GM18867 (cell line): Measurements from ENCODE around the gene PPP3CA.
"Not testable (repeated sequence)": the region's sequence is repeated elsewhere in the genome, so short reads cannot be mapped to it uniquely, and the experiment has no call there.

Source experiments
- ATAC-seq: cut with Tn5 transposase; IDR thresholded peaks from one replicate; pipeline ENCODE4 v1.9.1; 2021; ENCODE audit warnings: mild to moderate bottlenecking, moderate library complexity; ENCODE audit not compliant: unreplicated experiment

PPP3CA gene

GRCh38 chr4:101114936-101115372 lies 232.4 kb downstream of the PPP3CA start:
- ATAC-seq = no peak

- ATAC-seq = no peak
These were observed 242.8 kb downstream of the PPP3CA start for GRCh38 chr4:101104312-101105052.

GRCh38 chr4:101103381-101104142 lies 243.8 kb downstream of the PPP3CA start:
- ATAC-seq = peak; percentile 83

- no peak for ATAC-seq
These were observed 245.1 kb downstream of the PPP3CA start for GRCh38 chr4:101102114-101102742.

GRCh38 chr4:101101072-101101471 lies 246.3 kb downstream of the PPP3CA start:
- ATAC-seq = no peak

- ATAC-seq = no peak
These were observed 248.5 kb downstream of the PPP3CA start for GRCh38 chr4:101098666-101099400.

GRCh38 chr4:101092609-101093008 lies 254.7 kb downstream of the PPP3CA start:
- not testable (repeated sequence) for ATAC-seq

- no peak for ATAC-seq
These were observed 258.2 kb downstream of the PPP3CA start for GRCh38 chr4:101089168-101089567.

- ATAC-seq = no peak
These were observed 260.3 kb downstream of the PPP3CA start for GRCh38 chr4:101086801-101087586.

GRCh38 chr4:101083131-101083530 lies 264.2 kb downstream of the PPP3CA start:
- ATAC-seq = no peak

GRCh38 chr4:101081695-101082369 lies 265.5 kb downstream of the PPP3CA start:
- no peak for ATAC-seq

- no peak for ATAC-seq
These were observed 266.2 kb downstream of the PPP3CA start for GRCh38 chr4:101081166-101081565.

- no peak for ATAC-seq
These were observed 268.4 kb downstream of the PPP3CA start for GRCh38 chr4:101078950-101079349.

- no peak for ATAC-seq
These were observed 271.3 kb downstream of the PPP3CA start for GRCh38 chr4:101076032-101076431.

GRCh38 chr4:101075536-101075935 lies 271.8 kb downstream of the PPP3CA start:
- ATAC-seq = no peak

GRCh38 chr4:101074326-101074725 lies 273.0 kb downstream of the PPP3CA start:
- ATAC-seq = no peak

- ATAC-seq = no peak
These were observed 276.1 kb downstream of the PPP3CA start for GRCh38 chr4:101071241-101071640.

GRCh38 chr4:101068115-101068514 lies 279.2 kb downstream of the PPP3CA start:
- ATAC-seq = no peak

GRCh38 chr4:101067383-101067782 lies 279.9 kb downstream of the PPP3CA start:
- no peak for ATAC-seq
